Measurements from ENCODE around the gene EPG5.
"Not testable (repeated sequence)": the region's sequence is repeated elsewhere in the genome, so short reads cannot be mapped to it uniquely, and the experiment has no call there.

The EPG5 gene

DNA sequence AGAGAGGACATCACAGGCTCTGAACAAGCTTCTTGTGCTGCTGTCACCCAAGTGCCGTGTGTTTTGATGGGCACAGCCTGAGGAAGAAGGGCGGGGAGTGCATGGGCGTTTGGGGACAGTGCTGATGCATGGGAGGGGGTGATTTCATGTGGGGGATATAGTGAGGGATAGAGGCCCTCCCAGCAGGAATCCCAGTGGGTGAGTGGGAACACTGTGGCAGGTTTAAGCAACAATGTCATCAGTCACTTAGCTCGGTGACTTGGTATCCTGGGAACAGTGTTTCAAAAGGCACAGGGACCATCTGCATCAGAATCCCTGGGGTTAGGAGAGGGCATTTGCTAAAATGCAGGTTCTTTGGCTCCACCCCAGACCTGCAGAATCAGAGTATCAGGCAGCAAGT lies 141.0 kb downstream of the EPG5 start:
- no peak for DNase-seq (ENCODE audit: low spot score)
- ChIA-PET CTCF (no interaction called here), POLR2A (ENCODE audit: low non-redundant PET) (no interaction called here)
- TF ChIP-seq, protein P1, sequence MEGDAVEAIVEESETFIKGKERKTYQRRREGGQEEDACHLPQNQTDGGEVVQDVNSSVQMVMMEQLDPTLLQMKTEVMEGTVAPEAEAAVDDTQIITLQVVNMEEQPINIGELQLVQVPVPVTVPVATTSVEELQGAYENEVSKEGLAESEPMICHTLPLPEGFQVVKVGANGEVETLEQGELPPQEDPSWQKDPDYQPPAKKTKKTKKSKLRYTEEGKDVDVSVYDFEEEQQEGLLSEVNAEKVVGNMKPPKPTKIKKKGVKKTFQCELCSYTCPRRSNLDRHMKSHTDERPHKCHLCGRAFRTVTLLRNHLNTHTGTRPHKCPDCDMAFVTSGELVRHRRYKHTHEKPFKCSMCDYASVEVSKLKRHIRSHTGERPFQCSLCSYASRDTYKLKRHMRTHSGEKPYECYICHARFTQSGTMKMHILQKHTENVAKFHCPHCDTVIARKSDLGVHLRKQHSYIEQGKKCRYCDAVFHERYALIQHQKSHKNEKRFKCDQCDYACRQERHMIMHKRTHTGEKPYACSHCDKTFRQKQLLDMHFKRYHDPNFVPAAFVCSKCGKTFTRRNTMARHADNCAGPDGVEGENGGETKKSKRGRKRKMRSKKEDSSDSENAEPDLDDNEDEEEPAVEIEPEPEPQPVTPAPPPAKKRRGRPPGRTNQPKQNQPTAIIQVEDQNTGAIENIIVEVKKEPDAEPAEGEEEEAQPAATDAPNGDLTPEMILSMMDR (conservative IDR thresholded peaks at IDR 0.05; ENCODE audit: low read depth) = no peak
- H3K27ac ChIP-seq = peak overlapping the region; percentile 35; the same call in 1 of the 2 replicates

DNA sequence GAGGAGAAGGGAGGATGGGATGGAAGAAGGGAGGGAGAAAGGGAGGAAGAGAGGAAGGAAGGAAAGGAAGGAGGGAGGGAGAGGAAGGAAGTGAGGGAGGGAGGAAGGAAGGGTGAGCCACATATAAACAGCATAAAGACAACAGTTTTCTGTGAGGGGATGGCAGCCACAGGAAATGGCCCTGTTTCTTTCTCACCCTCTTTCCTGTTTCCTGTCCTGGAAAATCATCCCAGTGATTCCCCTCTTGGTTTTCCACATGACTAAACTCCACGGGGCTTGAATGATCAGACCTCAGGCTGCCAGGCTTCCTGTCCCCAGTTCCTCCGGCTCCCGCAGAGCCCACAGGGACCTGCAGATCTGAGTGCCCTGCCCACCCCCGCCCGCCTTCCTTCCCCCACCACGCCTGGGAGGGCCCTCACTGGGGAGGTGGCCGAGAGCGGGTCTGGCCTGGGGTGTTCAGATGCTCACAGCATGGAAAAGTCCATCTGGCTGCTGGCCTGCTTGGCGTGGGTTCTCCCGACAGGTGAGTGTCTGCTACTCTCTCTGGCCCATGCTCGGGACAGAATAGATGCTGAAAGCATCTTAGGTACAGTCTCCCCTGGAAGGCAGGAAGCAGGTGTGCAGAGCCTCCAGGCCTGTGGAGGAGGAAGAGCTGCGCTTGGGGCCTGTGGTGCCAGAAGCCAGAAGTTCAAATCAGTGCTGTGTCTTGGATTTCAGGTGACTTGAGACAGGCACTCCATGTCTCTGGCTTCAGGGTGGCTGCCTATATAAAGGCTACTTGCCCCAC lies 141.7 kb downstream of the EPG5 start, which contains the start of gene SIGLEC15:
TSS of gene SIGLEC15 (plus strand) at position 418 of the 787 bp plus-strand sequence. CDS start at position 472, 54 bp downstream.
- ChIA-PET CTCF (no interaction called here), POLR2A (ENCODE audit: low non-redundant PET) (no interaction called here)

GRCh38 chr18:45821711-45822110 lies 145.4 kb downstream of the EPG5 start:
- no peak overlapping the region for H3K27ac ChIP-seq
- ChIA-PET POLR2A (ENCODE audit: low non-redundant PET) (no interaction called here), CTCF (no interaction called here)
- no peak for DNase-seq (ENCODE audit: low spot score)
- TF ChIP-seq, protein P1 (conservative IDR thresholded peaks at IDR 0.05; ENCODE audit: low read depth) = no peak

More for the DNA sequence above, 141.7 kb downstream of the EPG5 start, which contains the start of gene SIGLEC15:
- no peak for DNase-seq (ENCODE audit: low spot score)
- H3K27ac ChIP-seq = peak within 1 kb of the TSS; percentile 35; the same call in 1 of the 2 replicates
- TF ChIP-seq, protein P1 (conservative IDR thresholded peaks at IDR 0.05; ENCODE audit: low read depth) = no peak

GRCh38 chr18:45821026-45821425 lies 146.1 kb downstream of the EPG5 start:
- ChIA-PET POLR2A (ENCODE audit: low non-redundant PET) (no interaction called here), CTCF (no interaction called here)
- TF ChIP-seq, protein P1 (conservative IDR thresholded peaks at IDR 0.05; ENCODE audit: low read depth) = no peak
- DNase-seq (ENCODE audit: low spot score) = no peak
- no peak overlapping the region for H3K27ac ChIP-seq

GRCh38 chr18:45820106-45820745 lies 146.9 kb downstream of the EPG5 start:
- TF ChIP-seq, protein P1 (conservative IDR thresholded peaks at IDR 0.05; ENCODE audit: low read depth) = no peak
- ChIA-PET CTCF (no interaction called here), POLR2A (ENCODE audit: low non-redundant PET) (no interaction called here)
- no peak for DNase-seq (ENCODE audit: low spot score)
- H3K27ac ChIP-seq = no peak overlapping the region

- DNase-seq (ENCODE audit: low spot score); POLR2A ChIA-PET (ENCODE audit: low non-redundant PET); H3K27ac ChIP-seq; CTCF ChIA-PET: not testable (repeated sequence)
Measured at GRCh38 chr18:45818765-45819164, 148.4 kb downstream of the EPG5 start.

GRCh38 chr18:45817543-45817942 lies 149.6 kb downstream of the EPG5 start:
- no peak for DNase-seq (ENCODE audit: low spot score)
- CTCF ChIA-PET = interaction anchor here (0.6 kb wide), 1 partner anchor 13 kb away, joined by 3 read pairs; no protein-coding TSS in a partner anchor
- POLR2A ChIA-PET (ENCODE audit: low non-redundant PET) = no interaction called here
- no peak overlapping the region for H3K27ac ChIP-seq
- TF ChIP-seq, protein P1 (conservative IDR thresholded peaks at IDR 0.05; ENCODE audit: low read depth) = no peak

- CTCF ChIA-PET = interaction anchor here (0.6 kb wide), 1 partner anchor 297 kb away, joined by 3 read pairs; no protein-coding TSS in a partner anchor
- POLR2A ChIA-PET (ENCODE audit: low non-redundant PET); DNase-seq (ENCODE audit: low spot score); H3K27ac ChIP-seq: not testable (repeated sequence)
Measured at GRCh38 chr18:45814733-45815132, 152.4 kb downstream of the EPG5 start.

DNA sequence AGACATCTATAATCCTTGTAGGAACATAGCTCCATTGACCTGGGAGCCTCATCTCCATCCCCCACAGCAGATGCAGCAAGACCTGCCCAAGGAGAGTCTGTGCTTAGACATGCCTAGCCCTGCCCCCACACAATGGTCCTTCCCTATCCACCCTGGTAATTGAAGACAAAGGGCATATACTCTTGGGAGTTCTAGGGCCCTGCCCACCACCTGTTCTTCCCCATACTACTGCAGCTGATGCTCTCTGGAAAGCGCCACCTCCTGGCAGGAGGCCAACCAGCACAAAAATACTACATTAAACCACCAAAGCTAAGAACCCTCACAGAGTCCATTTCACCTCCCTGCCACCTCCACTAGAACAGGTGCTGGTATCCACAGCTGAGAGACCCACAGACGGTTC lies 160.0 kb downstream of the EPG5 start:
- POLR2A ChIA-PET (ENCODE audit: low non-redundant PET) = not testable (repeated sequence)

More for the DNA sequence above, 160.0 kb downstream of the EPG5 start:
- DNase-seq (ENCODE audit: low spot score) = not testable (repeated sequence)
- CTCF ChIA-PET = interaction anchor here (0.6 kb wide), 1 partner anchor 468 kb away, joined by 3 read pairs; no protein-coding TSS in a partner anchor
- peak overlapping the region; percentile 88 for H3K27ac ChIP-seq

Measured in RWPE1 (cell line).